ENCODE measurements around the gene FGL2.
A peak's percentile ranks its signal among the peaks of the same experiment; 100 is the strongest.
"Not testable (repeated sequence)": the region's sequence is repeated elsewhere in the genome, so short reads cannot be mapped to it uniquely, and the experiment has no call there.

Gene FGL2

GRCh38 chr7:77199013-77199966, at the start of gene FGL2:
Gene FGL2, minus strand, starts transcription at chr7:77199819. Its CDS starts 26 bp downstream, at chr7:77199793.
- no peak for DNase-seq

- no peak for DNase-seq
These were observed 48.5 kb upstream of the FGL2 start for GRCh38 chr7:77248154-77248553.

GRCh38 chr7:77247206-77247850, 47.7 kb upstream of the FGL2 start:
- DNase-seq, result peak; percentile 70

GRCh38 chr7:77246026-77246640, 46.5 kb upstream of the FGL2 start:
- no peak for DNase-seq

GRCh38 chr7:77245015-77245755, 45.6 kb upstream of the FGL2 start:
- DNase-seq, result no peak

GRCh38 chr7:77244222-77244934, 44.8 kb upstream of the FGL2 start:
- no peak for DNase-seq

GRCh38 chr7:77242554-77242953, 42.9 kb upstream of the FGL2 start:
- no peak for DNase-seq

GRCh38 chr7:77242068-77242467, 42.4 kb upstream of the FGL2 start:
- no peak for DNase-seq

GRCh38 chr7:77239471-77239870, 39.9 kb upstream of the FGL2 start:
- DNase-seq, result no peak

GRCh38 chr7:77238703-77239136, 39.1 kb upstream of the FGL2 start:
- DNase-seq, result no peak

- DNase-seq, result peak; percentile 45
These were observed 35.7 kb upstream of the FGL2 start for GRCh38 chr7:77235276-77235675.

- no peak for DNase-seq
These were observed 32.8 kb upstream of the FGL2 start for GRCh38 chr7:77232467-77232866.

- not testable (repeated sequence) for DNase-seq
These were observed 29.2 kb upstream of the FGL2 start for GRCh38 chr7:77228795-77229194.

- DNase-seq, result no peak
These were observed 26.8 kb upstream of the FGL2 start for GRCh38 chr7:77226357-77226839.

- no peak for DNase-seq
These were observed 23.6 kb upstream of the FGL2 start for GRCh38 chr7:77223261-77223660.

GRCh38 chr7:77222819-77223218, 23.2 kb upstream of the FGL2 start:
- no peak for DNase-seq

GRCh38 chr7:77222065-77222464, 22.4 kb upstream of the FGL2 start:
- no peak for DNase-seq

- DNase-seq, result not testable (repeated sequence)
These were observed 20.2 kb upstream of the FGL2 start for GRCh38 chr7:77219701-77220331.

GRCh38 chr7:77217474-77218185, 18.0 kb upstream of the FGL2 start:
- no peak for DNase-seq

GRCh38 chr7:77216181-77216845, 16.7 kb upstream of the FGL2 start:
- DNase-seq, result no peak

Measured in kidney glomerular epithelial cell (primary cell).